GM19455 (cell line): ENCODE measurements around the gene SLC33A1.
"Not testable (repeated sequence)": the region's sequence is repeated elsewhere in the genome, so short reads cannot be mapped to it uniquely, and the experiment has no call there.

Experiments used
- ATAC-seq: cut with Tn5 transposase; IDR thresholded peaks from one replicate; pipeline ENCODE4 v1.9.1; 2021; ENCODE audit not compliant: unreplicated experiment

SLC33A1 gene

DNA sequence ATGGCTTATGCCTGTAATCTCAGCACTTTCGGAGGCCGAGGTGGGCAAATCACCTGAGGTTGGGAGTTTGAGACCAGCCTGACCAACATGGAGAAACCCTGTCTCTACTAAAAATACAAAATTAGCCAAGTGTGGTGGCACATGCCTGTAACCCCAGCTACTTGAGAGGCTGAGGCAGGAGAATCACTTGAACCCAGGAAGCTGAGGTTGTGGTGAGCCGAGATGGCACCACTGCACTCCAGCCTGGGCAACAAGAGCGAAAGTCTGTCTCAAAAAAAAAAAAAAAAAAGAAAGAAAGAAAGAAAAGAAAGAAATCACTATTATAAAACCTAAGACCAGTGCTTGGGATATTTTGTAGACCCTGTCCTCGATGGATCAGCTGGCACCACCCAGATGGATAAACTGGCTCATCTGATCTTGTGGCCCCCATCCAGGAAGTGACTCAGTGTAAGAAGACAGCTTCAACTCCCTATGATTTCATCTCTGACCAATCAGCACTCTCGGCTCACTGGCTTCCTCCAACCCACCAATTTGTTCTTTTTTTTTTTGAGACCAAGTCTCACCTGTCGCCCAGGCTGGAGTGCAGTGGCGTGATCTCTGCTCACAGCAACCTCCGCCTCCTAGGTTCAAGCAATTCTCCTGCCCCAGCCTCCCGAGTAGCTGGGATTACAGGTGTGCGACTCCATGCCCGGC is 8.2 kb upstream of the SLC33A1 start:
- not testable (repeated sequence) for ATAC-seq

- no peak for ATAC-seq
Measured at GRCh38 chr3:155861476-155862183, 7.4 kb upstream of the SLC33A1 start.

- ATAC-seq: not testable (repeated sequence)
Measured at GRCh38 chr3:155860424-155860823, 6.2 kb upstream of the SLC33A1 start.

GRCh38 chr3:155859859-155860258 is 5.6 kb upstream of the SLC33A1 start:
- peak; percentile 52 for ATAC-seq

DNA sequence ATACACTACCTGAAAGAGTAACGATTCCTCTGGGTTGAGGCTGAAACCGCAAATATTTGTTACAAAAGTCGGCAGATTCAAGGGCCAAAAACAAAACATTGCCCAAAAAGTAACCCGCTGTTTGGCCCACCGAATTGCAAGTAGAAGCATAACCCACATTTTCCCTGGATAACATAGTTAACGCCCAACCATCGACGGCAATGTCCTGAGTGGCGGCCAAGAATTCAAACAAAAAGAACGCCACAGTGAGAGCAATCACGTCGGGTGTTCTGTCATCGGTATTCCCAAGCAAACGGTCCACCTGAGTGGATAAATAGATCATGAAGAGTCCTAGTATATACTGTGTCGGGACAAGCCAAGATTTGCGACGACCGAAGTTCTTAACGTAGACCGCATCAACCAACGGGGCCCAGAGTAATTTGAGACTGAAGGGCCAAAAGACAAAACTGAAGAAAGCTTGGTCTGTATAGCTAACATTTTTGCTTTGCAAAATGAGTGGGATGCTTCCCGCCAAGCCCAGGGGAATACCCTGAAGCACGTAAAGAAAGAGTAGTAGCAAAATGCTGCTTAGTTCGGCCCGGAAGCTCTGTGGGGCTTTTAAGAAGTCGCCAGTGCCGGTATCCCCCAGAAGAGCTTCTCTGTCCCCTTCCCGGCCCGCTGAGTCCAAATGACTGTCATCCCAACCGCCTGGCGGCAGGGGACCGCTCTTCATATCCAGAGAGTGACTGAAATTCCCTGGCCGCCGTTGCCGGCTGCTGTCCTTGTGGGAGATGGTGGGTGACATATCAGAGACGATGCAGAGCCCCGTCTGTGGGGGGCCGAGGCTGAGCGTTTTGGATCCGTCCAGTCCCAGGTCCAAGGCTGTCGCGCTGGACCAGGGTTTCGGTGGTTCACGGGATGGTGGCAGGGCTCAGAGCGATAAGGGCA is 750 bp downstream of the SLC33A1 start:
- ATAC-seq: peak; percentile 12

GRCh38 chr3:155852341-155852740 is 1.9 kb downstream of the SLC33A1 start:
- no peak for ATAC-seq

GRCh38 chr3:155849404-155849803 is 4.8 kb downstream of the SLC33A1 start:
- not testable (repeated sequence) for ATAC-seq

- ATAC-seq: no peak
Measured at GRCh38 chr3:155847993-155848392, 6.2 kb downstream of the SLC33A1 start.

GRCh38 chr3:155846119-155846518 is 8.1 kb downstream of the SLC33A1 start:
- ATAC-seq: no peak

DNA sequence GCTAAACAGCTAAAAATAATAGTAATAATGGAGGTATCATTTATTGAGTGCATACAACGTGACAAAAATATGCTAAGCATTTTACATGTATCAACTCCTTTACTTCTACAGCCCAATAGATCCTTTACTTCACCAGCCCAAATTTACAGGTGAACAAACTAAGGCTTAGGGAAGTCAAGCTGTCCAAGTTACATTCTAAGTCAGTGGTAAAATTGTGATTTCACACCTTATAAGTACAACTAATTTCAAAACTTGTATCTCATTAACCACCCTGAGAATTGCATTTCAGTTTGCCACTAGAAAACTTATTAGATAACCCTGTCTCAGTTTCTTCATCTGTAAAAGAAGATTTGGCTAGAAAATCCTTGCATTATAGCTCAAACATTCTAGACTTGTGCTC is 10.7 kb downstream of the SLC33A1 start:
- no peak for ATAC-seq

DNA sequence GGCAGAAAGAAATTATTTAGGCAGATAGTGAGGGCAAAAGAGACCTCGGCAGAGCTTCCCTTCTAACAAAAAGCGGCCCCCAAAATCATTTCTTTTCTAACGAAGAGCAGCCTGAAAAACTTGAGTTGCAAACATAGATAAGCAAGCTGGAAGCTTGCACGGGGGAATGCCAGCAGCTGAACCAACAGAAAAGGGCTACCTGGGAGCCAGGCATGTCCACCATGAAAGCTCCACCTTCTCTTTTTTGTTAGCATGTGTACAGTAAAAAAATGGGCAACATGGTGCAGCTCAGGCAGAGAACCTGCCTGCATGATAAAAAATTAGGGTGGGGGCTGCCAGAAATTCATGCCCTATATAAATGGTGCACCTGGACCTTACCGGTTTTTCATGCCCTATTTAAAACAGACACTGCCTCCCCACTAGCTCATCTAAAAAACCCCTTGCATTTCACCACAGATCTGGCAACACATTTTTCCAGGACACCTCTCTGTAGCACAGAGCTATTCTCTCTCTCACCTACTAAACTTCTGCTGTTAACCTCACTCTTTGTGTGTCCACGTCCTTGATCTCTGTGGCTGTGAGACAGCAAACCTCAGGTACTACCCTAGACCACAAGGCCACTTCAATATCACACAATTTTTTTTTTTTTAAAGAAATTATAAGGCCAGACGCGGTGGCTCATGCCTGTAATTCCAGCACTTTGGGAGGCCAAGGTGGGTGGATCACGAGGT is 18.7 kb downstream of the SLC33A1 start:
- ATAC-seq: no peak

GRCh38 chr3:155828490-155829098 is 25.6 kb downstream of the SLC33A1 start:
- ATAC-seq: not testable (repeated sequence)

DNA sequence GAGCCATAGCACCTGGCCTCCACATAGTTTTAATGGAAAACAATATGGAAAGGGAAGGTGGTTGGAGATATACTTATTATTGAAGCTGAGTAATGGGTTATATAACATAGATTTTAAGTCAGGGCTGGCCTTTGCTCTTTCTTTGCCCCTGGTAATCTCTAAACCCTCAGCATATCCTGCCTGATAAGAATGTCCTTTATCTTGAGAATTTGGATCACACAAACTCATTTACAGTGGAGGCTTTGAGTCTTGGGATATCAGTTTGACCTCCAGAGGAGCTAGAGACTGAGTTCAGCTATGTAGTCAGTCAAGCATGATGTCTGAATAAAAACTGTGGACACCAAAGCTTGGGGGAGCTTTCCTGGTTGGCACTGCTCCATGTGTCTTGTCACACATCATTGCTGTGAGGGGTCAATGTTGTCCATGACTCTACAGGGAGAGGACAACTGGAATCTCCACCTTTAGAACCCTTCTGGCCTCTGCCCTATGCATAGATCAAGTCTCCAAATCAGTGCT is 39.1 kb downstream of the SLC33A1 start:
- no peak for ATAC-seq

DNA sequence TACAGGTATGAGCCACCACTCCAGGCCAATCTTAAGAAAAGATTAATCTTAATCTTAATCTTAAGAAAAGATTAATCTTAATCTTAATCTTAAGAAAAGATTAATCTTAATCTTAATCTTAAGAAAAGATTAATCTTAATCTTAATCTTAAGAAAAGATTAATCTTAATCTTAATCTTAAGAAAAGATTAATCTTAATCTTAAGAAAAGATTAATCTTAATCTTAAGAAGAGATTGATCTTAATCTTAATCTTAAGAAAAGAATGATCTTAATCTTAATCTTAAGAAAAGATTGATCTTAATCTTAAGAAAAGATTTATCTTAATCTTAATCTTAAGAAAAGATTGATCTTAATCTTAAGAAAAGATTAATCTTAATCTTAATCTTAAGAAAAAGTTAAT is 41.0 kb downstream of the SLC33A1 start:
- not testable (repeated sequence) for ATAC-seq

DNA sequence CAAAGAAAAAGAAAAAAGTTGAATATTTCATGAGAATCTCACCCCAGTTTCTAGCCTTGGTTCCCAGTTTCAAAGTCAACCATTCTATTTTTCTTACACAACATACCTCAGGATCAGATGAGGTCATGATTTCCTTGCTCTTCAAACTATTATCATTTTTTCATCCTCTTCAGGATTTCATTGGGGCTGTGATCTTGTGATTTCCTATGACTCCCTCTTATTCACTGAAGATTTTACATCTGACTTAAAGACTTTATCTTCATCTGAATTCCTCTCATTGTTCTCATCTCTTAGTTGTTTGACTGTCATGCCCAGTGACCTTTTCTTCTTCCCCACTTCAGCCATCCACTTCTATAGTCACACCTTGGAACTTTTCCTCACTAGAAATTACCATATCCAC is 45.0 kb downstream of the SLC33A1 start:
- no peak for ATAC-seq

GRCh38 chr3:155807823-155808222 is 46.4 kb downstream of the SLC33A1 start:
- no peak for ATAC-seq

DNA sequence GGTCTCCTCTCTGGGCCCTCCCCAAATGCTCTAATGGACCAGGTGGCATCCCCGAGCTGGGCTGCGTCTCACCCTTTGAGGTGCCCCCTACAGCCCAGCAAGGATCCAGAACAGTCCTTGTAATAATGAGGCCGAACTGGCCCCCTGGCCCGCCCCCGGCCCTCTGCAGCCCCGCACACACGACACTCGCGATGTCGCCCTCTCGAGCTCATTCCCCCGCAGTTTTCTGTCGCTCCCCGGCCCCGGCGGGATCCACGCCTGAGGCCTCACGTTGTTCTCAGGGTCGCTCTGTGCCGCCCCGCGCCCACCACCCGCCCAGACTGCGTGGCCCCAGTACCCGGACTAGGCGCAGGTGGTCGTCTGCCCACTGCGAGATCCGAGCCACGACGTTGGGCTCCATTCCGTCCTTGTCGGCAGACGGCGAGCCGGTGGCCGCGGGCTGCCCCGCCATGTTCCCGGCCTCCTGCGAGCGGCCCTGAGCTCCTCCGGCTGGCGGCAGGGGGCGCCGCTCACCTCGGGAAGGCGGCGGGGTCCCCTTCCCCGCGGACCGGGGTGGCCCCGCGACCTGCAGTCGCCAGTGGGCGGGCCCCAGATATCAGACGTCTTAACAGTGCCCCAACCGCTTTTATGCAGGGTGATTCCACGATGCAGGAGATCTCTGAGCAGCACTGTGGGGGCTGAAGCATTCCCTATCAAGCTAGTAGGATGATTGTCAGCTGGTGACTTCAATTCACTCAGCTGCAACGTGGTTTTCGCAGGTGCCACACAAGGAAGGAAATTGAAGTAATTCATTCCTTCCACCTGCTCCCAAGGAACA is 48.2 kb downstream of the SLC33A1 start, which contains the start of gene C3orf33:
TSS of gene C3orf33 (minus strand) at position 477 of the 817 bp plus-strand sequence. CDS start at position 451, 26 bp downstream.
- peak; percentile 98 for ATAC-seq

- peak; percentile 2 for ATAC-seq
Measured at GRCh38 chr3:155805204-155805801, 48.9 kb downstream of the SLC33A1 start.

DNA sequence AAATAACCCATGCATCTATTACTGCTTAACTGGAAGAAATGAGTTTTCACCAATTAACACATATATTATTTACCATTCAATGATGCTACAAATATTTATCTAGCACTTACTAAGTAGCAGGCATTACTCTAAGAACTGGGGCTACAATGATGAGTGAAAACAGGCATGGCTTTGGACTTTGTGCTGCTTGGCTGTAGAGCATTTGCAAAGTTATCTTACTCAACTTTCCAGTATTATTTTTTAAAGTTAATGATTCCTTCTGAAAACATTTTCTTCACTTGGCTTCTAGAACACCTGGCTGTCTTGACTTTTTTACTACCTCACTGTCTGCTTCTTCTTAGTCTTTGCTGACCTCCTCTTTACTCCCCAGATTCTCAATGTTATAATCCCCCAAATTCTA is 49.9 kb downstream of the SLC33A1 start:
- no peak for ATAC-seq
